A204.1 (cell line): Measurements from ENCODE around the gene PKP4.

Experiments used
- FAIRE-seq: peaks from 2 replicates; lab custom pipeline; 2012; peaks lifted over from hg19 to GRCh38; lab: Jason Lieb, UNC

PKP4 gene

GRCh38 chr2:158598862-158599517 is 142.2 kb downstream of the PKP4 start:
- no peak for FAIRE-seq

- FAIRE-seq, result no peak
Observed at GRCh38 chr2:158599609-158600008, 142.9 kb downstream of the PKP4 start.

GRCh38 chr2:158600155-158600802 is 143.5 kb downstream of the PKP4 start:
- FAIRE-seq, result no peak

- no peak for FAIRE-seq
Observed at GRCh38 chr2:158602027-158602426, 145.3 kb downstream of the PKP4 start.

- FAIRE-seq, result no peak
Observed at GRCh38 chr2:158603205-158603604, 146.5 kb downstream of the PKP4 start.

GRCh38 chr2:158603986-158604385 is 147.2 kb downstream of the PKP4 start:
- no peak for FAIRE-seq

GRCh38 chr2:158610059-158610458 is 153.3 kb downstream of the PKP4 start:
- FAIRE-seq, result no peak

- FAIRE-seq, result no peak
Observed at GRCh38 chr2:158616480-158617000, 159.8 kb downstream of the PKP4 start.

- no peak for FAIRE-seq
Observed at GRCh38 chr2:158618891-158619490, 162.2 kb downstream of the PKP4 start.

GRCh38 chr2:158619496-158619895 is 162.7 kb downstream of the PKP4 start:
- FAIRE-seq, result no peak

GRCh38 chr2:158620656-158621055 is 163.9 kb downstream of the PKP4 start:
- FAIRE-seq, result no peak

- no peak for FAIRE-seq
Observed at GRCh38 chr2:158624071-158624667, 167.4 kb downstream of the PKP4 start.

GRCh38 chr2:158624961-158625360 is 168.2 kb downstream of the PKP4 start:
- FAIRE-seq, result no peak

- FAIRE-seq, result no peak
Observed at GRCh38 chr2:158629116-158629515, 172.4 kb downstream of the PKP4 start.

- no peak for FAIRE-seq
Observed at GRCh38 chr2:158633261-158633660, 176.5 kb downstream of the PKP4 start.

- FAIRE-seq, result no peak
Observed at GRCh38 chr2:158634627-158635026, 177.9 kb downstream of the PKP4 start.

GRCh38 chr2:158635961-158636601 is 179.3 kb downstream of the PKP4 start:
- FAIRE-seq, result no peak

- no peak for FAIRE-seq
Observed at GRCh38 chr2:158637357-158637756, 180.6 kb downstream of the PKP4 start.

GRCh38 chr2:158644139-158644538 is 187.4 kb downstream of the PKP4 start:
- no peak for FAIRE-seq

- no peak for FAIRE-seq
Observed at GRCh38 chr2:158645299-158645698, 188.5 kb downstream of the PKP4 start.

- no peak for FAIRE-seq
Observed at GRCh38 chr2:158647436-158648231, 190.9 kb downstream of the PKP4 start.

- no peak for FAIRE-seq
Observed at GRCh38 chr2:158649846-158650245, 193.1 kb downstream of the PKP4 start.
